Neural progenitor cell (in vitro differentiated cells): ENCODE measurements around the gene ZNF677. TPM values are rescaled to one million over a fixed set of nuclear protein-coding genes. Genes with fewer than 3 reads are reported as not detected.
"Not testable (repeated sequence)": the region's sequence is repeated elsewhere in the genome, so short reads cannot be mapped to it uniquely, and the experiment has no call there.

ENCODE experiments used
- DNase-seq: peaks from one replicate; pipeline ENCODE4 v3.0.0-alpha.2; 2016; ENCODE audit warnings: low spot score
- H2AFZ ChIP-seq: fragments of 200-600 bp; sonication (generic); replicated peaks from 2 replicates; pipeline ENCODE4 v1.6.1; 2016; ENCODE audit warnings: antibody characterized with exemption
- H3F3A ChIP-seq: fragments of 200-600 bp; sonication (generic); 2 replicates; pipeline ENCODE4 v1.6.1; 2016; ENCODE audit warnings: antibody characterized with exemption, low read depth
- H3K27ac ChIP-seq: fragments of 200-600 bp; sonication (generic); 2 replicates; pipeline ENCODE4 v1.5.1; 2016; ENCODE audit warnings: mild to moderate bottlenecking
- H3K27me3 ChIP-seq: fragments of 200-600 bp; sonication (generic); 2 replicates; pipeline ENCODE4 v1.6.1; 2016; ENCODE audit warnings: mild to moderate bottlenecking, moderate library complexity
- H3K36me3 ChIP-seq: fragments of 200-600 bp; sonication (generic); 2 replicates; pipeline ENCODE4 v1.5.1; 2016
- H3K4me1 ChIP-seq: fragments of 200-600 bp; sonication (generic); 2 replicates; pipeline ENCODE4 v1.6.1; 2016; ENCODE audit warnings: mixed run types
- H3K4me2 ChIP-seq: fragments of 200-600 bp; sonication (generic); 2 replicates; pipeline ENCODE4 v1.6.1; 2016
- H3K4me3 ChIP-seq: fragments of 200-600 bp; sonication (generic); 2 replicates; pipeline ENCODE4 v1.5.1; 2016
- H3K79me2 ChIP-seq: fragments of 200-600 bp; sonication (generic); 2 replicates; pipeline ENCODE4 v1.6.1; 2016; ENCODE audit warnings: low read depth
- H3K9ac ChIP-seq: fragments of 200-600 bp; sonication (generic); 2 replicates; pipeline ENCODE4 v1.6.1; 2016
- H3K9me3 ChIP-seq: fragments of 200-600 bp; sonication (generic); 2 replicates; pipeline ENCODE4 v1.5.1; 2016; ENCODE audit warnings: low read depth
- H4K20me1 ChIP-seq: fragments of 200-600 bp; sonication (generic); 2 replicates; pipeline ENCODE4 v1.6.1; 2016; ENCODE audit warnings: low read depth
- H3K27ac Mint-ChIP-seq: 3 replicates; pipeline ENCODE4 v1.8.0; 2021; ENCODE audit warnings: mixed read lengths
- H3K27me3 Mint-ChIP-seq: 2 replicates; pipeline ENCODE4 v1.8.0; 2022; ENCODE audit warnings: low read depth, mild to moderate bottlenecking, inconsistent platforms, moderate library complexity, mixed read lengths; ENCODE audit not compliant: insufficient read depth
- H3K36me3 Mint-ChIP-seq: 3 replicates; pipeline ENCODE4 v1.8.0; 2021; ENCODE audit warnings: mixed read lengths
- H3K4me1 Mint-ChIP-seq: 3 replicates; pipeline ENCODE4 v1.8.0; 2021; ENCODE audit warnings: mixed read lengths
- H3K4me3 Mint-ChIP-seq: 3 replicates; pipeline ENCODE4 v1.8.0; 2021; ENCODE audit warnings: mild to moderate bottlenecking, moderate library complexity, mixed read lengths
- H3K9me3 Mint-ChIP-seq: 3 replicates; pipeline ENCODE4 v1.8.0; 2020; ENCODE audit warnings: mixed read lengths
- CTCF ChIP-seq: fragments of 200-600 bp; sonication (generic); IDR thresholded peaks from 2 replicates; pipeline ENCODE4 v1.5.1; 2017; ENCODE audit warnings: antibody characterized with exemption, mild to moderate bottlenecking
- EZH2 ChIP-seq: fragments of 200-600 bp; sonication (generic); IDR thresholded peaks from 2 replicates; pipeline ENCODE4 v1.6.1; 2017; ENCODE audit warnings: antibody characterized with exemption, mild to moderate bottlenecking, moderate library complexity
- EZH2phosphoT487 ChIP-seq: fragments of 200-600 bp; sonication (generic); IDR thresholded peaks from 2 replicates; pipeline ENCODE4 v1.6.1; 2017; ENCODE audit warnings: antibody characterized with exemption
- total RNA-seq: library from RNA; depleted of rRNA; stranded (reverse); fragments of >200 nt; gene quantifications from 2 replicates; pipeline ENCODE4 v1.2.3, GENCODE V29; 2015; ENCODE audit warnings: low replicate concordance

Gene ZNF677
- total RNA-seq, 1 donor from 2014 or later = 85.7 TPM

- Histone ChIP-seq H3K4me3 (no peak overlapping the region), H3K27ac (no peak overlapping the region), H3K36me3 (no peaks in the 10 kb centered on the region), H3F3A (peaks cover 9% of the 10 kb centered on the region), H2AFZ (no peak overlapping the region), H4K20me1 (no peaks in the 10 kb centered on the region), H3K79me2 (no peaks in the 10 kb centered on the region), H3K27me3 (no peaks in the 10 kb centered on the region), H3K9ac (no peak overlapping the region), H3K9me3 (no peaks in the 10 kb centered on the region), H3K4me2 (no peak overlapping the region), H3K4me1 (no peaks in the 10 kb centered on the region)
- Mint-ChIP-seq H3K4me3 (no peak overlapping the region), H3K27me3 (peaks cover 4% of the 10 kb centered on the region), H3K27ac (no peak overlapping the region), H3K9me3 (peaks cover 54% of the 10 kb centered on the region), H3K4me1 (no peaks in the 10 kb centered on the region), H3K36me3 (no peaks in the 10 kb centered on the region)
- DNase-seq = no peak
- TF ChIP-seq EZH2phosphoT487 (no peak), CTCF (no peak), EZH2 (no peak)
These were observed 36.3 kb upstream of the ZNF677 start for GRCh38 chr19:53290758-53291549.

- H3K79me2 ChIP-seq = no peaks in the 10 kb centered on the region
- Mint-ChIP-seq H3K4me1 (no peaks in the 10 kb centered on the region), H3K9me3 (peaks cover 40% of the 10 kb centered on the region), H3K36me3 (no peaks in the 10 kb centered on the region), H3K27ac (no peak overlapping the region), H3K27me3 (peaks cover 5% of the 10 kb centered on the region), H3K4me3 (no peak overlapping the region)
- H3K9ac ChIP-seq = no peak overlapping the region
- no peaks in the 10 kb centered on the region for H3F3A ChIP-seq
- H3K27ac ChIP-seq = no peak overlapping the region
- H3K4me1 ChIP-seq = no peaks in the 10 kb centered on the region
- H3K36me3 ChIP-seq = no peaks in the 10 kb centered on the region
- DNase-seq = no peak
- H3K4me3 ChIP-seq = no peak overlapping the region
- no peak overlapping the region for H3K4me2 ChIP-seq
- TF ChIP-seq CTCF (no peak), EZH2 (no peak), EZH2phosphoT487 (no peak)
- H2AFZ ChIP-seq = no peak overlapping the region
- H3K27me3 ChIP-seq = no peaks in the 10 kb centered on the region
- no peaks in the 10 kb centered on the region for H4K20me1 ChIP-seq
- no peaks in the 10 kb centered on the region for H3K9me3 ChIP-seq
These were observed 30.4 kb upstream of the ZNF677 start for GRCh38 chr19:53285087-53285486.

GRCh38 chr19:53281947-53282346 is 27.3 kb upstream of the ZNF677 start:
- not testable (repeated sequence) for H3K4me3 ChIP-seq, H3K27ac ChIP-seq, H3K27me3 ChIP-seq, H3K4me1 Mint-ChIP-seq, H3K27ac Mint-ChIP-seq, H3K9me3 ChIP-seq, H3K36me3 ChIP-seq, H3F3A ChIP-seq, H3K4me2 ChIP-seq, H3K27me3 Mint-ChIP-seq, H3K79me2 ChIP-seq, H2AFZ ChIP-seq, H3K9ac ChIP-seq, DNase-seq, H3K4me3 Mint-ChIP-seq, H3K36me3 Mint-ChIP-seq, H4K20me1 ChIP-seq
- peaks cover 15% of the 10 kb centered on the region for H3K4me1 ChIP-seq
- TF ChIP-seq CTCF = peak; percentile 25
- H3K9me3 Mint-ChIP-seq = peaks cover 24% of the 10 kb centered on the region
